Endometrial microvascular endothelial cells (primary cell): ENCODE data around the gene FURIN. TPM values are rescaled to one million over a fixed set of nuclear protein-coding genes. Genes with fewer than 3 reads are reported as not detected.
"Not testable (repeated sequence)": the region's sequence is repeated elsewhere in the genome, so short reads cannot be mapped to it uniquely, and the experiment has no call there.

ENCODE experiments used
- in situ Hi-C: cut with HindIII; loops from 2 replicates; pipeline ENCODE4 v1.10.0; 2017; ENCODE audit warnings: low sequenced_read_pairs, low pct_unique_long_range_greater_than_20kb; ENCODE audit errors: inconsistent ontology term
- total RNA-seq: library from RNA; depleted of rRNA; stranded (reverse); fragments of >200 nt; gene quantifications from one replicate; pipeline ENCODE4 v1.2.3, GENCODE V29; 2015; ENCODE audit errors: inconsistent ontology term

FURIN gene
- total RNA-seq, 1 donor from 2014 or later, result 156 TPM

- in situ Hi-C loops, result no loop called here
These were observed 22.5 kb downstream of the FURIN start for GRCh38 chr15:90890839-90891238.

DNA sequence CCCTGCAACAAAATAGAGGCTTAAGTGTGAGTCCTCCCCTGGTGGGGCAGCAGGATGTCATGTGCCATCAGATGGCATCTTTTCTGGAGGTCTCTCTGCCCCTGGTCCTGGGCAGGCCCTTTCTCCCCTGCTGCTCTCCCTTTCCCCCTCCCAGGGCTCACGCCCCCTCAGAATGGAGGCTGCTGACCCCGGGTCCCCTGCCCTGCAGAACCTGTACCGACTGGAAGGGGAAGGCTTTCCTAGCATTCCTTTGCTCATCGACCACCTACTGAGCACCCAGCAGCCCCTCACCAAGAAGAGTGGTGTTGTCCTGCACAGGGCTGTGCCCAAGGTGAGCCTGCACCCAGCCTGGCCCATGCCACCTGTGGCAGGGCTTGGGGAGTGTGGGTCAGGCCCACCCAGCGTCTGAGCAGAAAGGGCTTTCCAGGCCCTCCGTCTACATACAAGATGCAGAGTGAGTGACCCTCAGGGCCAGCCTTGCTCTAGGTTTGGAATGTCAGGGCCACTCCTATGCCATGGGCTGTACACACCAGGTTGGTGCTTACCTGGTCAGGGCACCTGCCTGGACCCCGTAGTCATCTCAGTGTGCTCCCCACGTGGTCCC lies 23.1 kb downstream of the FURIN start:
- in situ Hi-C loops, result no loop called here

- in situ Hi-C loops, result no loop called here
These were observed 23.6 kb downstream of the FURIN start for GRCh38 chr15:90892023-90892422.

GRCh38 chr15:90892498-90893174 lies 24.2 kb downstream of the FURIN start:
- in situ Hi-C loops, result no loop called here

DNA sequence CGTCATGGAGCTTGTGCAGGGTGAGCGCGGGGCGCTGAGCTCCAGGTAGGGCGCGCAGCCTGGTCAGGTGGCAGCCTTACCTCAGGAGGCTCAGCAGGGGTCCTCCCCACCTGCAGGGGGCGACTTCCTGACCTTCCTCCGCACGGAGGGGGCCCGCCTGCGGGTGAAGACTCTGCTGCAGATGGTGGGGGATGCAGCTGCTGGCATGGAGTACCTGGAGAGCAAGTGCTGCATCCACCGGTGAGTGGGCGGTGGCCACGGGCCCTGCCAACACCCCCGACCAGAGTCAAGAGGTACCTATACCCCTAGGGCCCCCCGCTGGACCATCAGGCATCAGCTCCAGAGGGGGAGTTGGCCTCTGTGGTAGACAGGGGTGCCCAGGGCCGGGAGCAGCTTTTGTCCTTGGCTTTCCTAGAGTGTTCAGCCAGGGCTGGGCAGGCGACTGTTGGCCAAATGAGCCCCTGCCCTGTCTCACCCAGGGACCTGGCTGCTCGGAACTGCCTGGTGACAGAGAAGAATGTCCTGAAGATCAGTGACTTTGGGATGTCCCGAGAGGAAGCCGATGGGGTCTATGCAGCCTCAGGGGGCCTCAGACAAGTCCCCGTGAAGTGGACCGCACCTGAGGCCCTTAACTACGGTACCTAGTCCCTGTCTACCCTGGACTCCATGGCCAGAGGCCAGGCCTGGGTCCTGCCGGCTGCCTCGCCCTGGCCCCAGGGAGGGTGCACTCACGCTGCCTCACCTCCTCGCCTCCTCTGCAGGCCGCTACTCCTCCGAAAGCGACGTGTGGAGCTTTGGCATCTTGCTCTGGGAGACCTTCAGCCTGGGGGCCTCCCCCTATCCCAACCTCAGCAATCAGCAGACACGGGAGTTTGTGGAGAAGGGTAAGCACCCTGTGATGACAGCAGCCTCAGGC lies 25.0 kb downstream of the FURIN start:
- in situ Hi-C loops, result no loop called here

DNA sequence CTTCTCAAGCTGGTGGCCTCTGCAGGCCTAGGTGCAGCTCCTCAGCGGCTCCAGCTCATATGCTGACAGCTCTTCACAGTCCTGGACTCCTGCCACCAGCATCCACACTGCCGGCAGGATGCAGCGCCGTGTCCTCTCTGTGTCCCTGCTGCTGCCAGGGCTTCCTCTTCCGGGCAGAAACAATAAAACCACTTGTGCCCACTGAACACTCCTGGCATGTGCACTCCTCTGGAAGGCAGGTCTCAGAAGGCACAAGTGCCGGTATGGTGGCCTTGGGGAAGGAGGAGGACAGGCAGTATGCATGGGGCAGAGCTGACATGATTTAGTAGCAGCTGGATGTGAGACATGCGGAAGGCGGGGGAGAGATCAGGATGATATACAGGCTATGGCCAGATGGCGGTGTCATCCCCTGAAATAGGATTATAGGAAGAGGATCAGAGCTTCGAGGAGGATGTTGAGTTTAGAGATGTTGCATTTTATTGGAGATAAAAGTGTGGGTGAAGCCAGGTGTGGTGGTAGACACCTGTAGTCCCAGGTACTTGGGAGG lies 27.3 kb downstream of the FURIN start:
- in situ Hi-C loops, result no loop called here

DNA sequence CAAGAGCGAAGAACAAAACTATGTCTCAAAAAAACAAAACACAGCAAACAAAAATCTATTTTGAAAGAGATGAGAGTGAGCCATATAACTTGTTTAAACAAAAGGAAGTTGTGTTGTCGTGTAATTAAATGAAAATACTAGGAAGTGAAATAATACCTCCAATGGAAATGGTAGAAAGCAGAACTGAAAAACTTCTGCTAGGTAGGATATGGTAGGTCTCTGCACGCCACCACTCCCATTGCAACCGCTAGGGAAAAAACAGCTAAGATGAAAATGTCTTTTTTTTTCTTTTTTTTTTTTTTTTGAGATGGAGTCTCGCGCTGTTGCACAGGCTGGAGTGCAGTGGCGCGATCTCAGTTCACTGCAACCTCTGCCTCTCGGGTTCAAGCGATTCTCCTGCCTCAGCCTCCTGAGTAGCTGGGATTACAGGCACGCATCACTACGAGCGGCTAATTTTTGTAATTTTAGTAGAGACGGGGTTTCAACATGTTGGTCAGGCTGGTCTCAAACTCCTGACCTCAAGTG lies 28.8 kb downstream of the FURIN start:
- in situ Hi-C loops, result not testable (repeated sequence)

DNA sequence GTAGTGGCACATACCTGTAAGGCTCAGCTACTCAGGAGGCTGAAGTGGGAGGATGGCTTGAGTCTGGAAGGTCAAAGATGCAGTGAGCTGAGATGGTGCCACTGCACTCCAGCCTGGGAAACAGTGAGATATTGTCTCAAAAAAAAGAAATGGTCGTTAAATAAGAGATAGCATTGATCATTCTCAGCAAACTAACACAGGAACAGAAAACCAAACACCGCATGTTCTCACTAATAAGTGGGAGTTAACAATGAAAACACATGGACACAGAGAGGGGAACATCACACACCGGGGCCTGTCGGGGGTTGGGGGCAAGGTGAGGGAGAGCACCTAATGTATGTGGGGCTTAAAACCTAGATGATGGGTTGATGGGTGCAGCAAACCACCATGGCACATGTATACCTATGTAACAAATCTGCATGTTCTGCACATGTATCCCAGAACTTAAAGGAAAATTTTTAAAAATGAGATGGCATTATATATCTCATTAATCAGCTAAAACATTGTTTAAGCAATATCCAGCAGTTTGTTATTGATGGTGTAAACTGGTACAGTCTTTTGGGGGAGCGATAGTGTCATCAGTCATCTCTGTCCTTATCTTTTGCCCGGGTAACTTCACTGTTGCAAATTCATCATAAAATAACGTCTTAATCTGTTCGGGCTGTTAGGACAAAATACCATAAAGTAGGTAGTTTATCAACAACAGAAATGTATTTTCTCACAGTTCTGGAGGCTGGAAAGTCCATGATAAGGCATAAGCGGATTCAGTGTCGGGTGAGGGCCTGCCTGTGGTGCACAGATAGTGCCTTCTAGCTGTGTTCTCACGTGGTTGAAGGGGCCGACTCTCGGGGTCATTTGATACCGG lies 33.0 kb downstream of the FURIN start:
- in situ Hi-C loops, result no loop called here

DNA sequence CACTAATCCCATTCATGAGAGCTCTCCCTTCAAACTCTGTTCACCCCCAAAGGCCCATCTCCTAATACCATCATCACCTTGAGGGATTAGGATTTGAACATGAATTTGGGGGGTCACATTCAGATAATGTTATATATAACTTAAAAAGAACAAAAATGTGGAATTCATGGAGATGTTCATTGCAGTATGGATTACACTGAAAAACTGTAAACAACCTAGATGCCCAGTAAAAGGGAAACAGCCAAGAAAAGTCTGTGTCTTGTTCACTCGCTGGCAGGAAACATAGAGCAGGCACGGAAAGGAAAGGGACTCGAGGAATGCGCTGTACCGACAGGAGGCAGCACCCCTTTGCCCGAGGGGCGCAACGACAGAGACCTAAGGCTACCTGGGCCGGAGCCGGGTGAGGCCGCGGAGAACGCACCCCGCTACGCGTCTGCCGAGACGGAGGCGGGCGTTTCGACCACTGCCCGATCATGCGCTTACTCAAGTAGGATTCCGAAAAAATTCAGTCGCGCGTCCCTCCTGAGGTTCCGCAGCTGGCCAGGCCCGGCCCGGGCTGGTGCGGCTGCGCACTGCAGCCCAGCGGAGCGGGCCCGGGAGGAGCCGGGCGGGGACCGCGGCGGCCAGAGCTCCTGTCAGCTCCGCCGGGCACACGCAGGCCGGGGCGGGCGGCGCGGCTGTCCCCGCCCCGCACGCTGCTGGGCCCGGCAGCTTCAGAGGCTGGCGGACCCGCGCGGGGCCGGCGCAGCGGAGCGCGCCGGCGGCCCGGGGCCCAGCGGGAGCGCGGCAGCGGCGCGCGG lies 33.9 kb downstream of the FURIN start:
- in situ Hi-C loops, result no loop called here

DNA sequence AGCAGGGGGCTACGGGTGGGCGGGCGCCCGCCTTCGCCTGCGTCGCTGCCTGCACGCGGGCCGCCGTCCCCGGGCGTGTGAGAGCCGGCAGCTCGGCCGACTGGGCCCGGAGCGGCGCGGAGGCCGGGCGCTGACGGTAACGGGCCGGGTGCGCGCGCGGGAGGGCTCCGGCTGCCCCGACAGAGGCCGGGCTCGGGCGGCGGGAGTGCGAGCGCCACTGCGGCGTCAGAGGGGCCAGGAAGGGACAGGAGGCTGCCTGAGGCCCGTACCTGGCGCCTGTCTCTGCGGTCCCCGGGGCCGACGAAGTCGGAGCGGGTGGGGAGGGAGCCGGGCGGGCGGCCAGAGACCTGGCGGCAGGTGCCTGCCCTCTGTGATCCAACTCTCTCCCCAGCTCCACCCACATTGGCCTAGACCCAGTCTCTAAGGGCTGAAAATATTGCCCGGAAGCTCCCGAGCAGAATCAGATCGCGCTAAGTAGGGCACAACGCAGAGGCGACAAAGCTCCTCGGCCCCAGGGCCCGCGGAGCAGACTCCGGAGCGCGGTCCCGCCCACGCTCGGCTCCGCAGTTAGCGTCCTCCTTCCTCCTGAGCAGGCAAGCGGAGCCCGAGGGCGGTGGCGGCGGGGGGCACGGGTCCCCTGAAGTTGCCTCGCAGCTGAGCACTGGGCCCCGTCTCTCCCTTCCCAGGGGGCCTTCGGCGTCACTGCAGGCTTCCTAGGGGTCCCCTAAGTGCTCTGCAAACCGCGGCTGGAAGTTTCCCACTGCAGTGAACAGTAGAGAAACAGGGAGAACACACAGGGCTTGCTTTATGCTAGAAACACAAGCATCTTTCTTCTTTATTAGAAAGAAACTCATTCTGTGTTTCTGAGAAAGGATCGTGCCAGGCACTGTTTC lies 34.7 kb downstream of the FURIN start, which contains the start of gene MAN2A2:
MAN2A2 (plus strand) TSS at position 463 of the 893 bp plus-strand sequence. CDS start 906 bp downstream, outside the sequence.
- in situ Hi-C loops, result no loop called here

DNA sequence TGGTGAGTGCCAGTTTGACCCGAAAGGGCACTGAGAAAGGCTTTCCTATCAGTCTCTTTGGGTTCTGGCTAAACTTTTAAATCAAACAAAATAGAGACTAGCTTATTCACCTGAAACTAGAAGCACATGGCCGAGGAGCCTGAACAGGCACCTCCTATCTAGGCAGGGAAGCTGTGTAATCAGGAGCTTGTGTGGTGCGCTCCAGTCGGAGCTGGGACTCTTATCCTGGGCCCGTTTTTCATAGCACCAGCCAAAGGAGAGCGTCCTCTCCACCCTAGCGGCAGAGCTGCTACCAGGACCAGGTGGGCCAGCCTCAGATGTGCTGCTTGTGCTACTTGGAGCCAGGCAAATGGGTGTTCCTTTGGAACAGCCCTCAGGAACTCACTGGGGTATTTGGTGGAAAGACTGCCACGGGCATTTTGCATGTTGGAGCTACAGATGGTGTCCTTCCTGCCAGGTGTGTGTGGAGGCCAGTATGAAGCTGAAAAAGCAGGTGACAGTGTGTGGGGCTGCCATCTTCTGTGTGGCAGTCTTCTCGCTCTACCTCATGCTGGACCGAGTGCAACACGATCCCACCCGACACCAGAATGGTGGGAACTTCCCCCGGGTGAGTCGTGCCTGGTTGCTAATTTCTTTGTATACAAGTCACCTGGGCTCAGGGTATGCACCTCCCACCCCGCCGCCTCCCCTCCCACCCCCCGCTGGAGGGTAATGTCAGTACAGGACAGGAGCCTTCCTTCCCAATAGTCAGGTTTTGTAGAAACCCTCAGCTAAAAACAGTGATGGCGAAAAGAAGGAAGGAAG lies 35.5 kb downstream of the FURIN start:
- in situ Hi-C loops, result no loop called here

GRCh38 chr15:90904746-90905145 lies 36.4 kb downstream of the FURIN start:
- in situ Hi-C loops, result no loop called here

DNA sequence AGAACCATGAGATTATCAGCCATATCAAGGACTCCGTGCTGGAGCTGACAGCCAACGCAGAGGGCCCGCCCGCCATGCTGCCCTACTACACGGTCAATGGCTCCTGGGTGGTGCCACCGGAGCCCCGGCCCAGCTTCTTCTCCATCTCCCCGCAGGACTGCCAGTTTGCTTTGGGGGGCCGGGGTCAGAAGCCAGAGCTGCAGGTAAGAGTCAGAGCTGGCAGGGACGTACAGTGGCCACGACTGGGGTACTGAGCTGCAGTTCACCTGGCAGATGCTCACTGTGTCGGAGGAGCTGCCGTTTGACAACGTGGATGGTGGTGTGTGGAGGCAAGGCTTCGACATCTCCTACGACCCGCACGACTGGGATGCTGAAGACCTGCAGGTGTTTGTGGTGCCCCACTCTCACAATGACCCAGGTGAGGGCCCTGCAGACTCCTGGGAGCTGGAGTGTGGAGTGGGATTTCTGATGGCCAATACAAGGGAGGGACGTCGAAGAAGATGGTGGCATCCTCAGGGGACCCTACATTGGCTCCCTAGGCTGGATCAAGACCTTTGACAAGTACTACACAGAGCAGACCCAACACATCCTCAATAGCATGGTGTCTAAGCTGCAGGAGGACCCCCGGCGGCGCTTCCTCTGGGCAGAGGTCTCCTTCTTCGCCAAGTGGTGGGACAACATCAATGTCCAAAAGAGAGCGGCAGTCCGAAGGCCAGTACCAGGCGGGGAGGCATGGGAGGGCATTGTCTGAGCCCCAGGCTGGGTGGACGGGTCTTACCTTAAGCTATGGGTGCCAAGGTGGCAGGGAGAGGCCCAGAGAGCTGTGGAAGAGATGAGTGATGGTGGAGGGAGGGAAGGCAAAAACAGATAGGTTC lies 37.2 kb downstream of the FURIN start:
- in situ Hi-C loops, result no loop called here

DNA sequence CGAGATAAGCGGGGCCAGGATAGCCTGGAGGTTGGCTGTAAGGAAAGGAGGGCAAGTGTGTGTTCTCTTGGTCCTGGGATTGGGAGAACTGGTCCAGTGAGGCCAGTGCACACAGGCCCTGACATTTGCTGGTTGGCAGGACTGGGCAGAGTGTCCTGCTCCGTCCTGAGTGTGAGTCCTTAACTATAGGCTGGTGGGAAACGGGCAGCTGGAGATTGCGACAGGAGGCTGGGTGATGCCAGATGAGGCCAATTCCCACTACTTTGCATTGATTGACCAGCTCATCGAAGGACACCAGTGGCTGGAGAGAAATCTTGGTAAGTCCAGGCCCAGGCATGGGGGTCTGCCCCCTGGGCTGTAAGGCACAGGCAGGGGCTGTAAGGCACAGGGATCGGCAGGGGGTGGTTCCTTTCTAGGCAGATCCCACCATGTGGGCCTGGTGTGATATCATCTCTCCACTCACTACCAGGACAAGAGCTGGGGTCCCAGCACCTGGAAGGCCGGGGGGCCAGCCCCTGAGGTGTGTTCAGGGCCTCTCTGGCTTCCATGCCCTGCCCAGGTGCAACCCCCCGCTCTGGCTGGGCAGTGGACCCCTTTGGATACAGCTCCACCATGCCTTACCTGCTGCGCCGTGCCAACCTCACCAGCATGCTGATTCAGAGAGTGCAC lies 37.9 kb downstream of the FURIN start:
- in situ Hi-C loops, result no loop called here
